SW 1271 (cell line): Measurements from ENCODE around the gene RAI14.
"Not testable (repeated sequence)": the region's sequence is repeated elsewhere in the genome, so short reads cannot be mapped to it uniquely, and the experiment has no call there.

ENCODE experiments used
- DNase-seq, 2 experiments: peaks; one replicate each; lab custom pipeline; 2025; lab: John Stamatoyannopoulos, UW

RAI14 gene

DNA sequence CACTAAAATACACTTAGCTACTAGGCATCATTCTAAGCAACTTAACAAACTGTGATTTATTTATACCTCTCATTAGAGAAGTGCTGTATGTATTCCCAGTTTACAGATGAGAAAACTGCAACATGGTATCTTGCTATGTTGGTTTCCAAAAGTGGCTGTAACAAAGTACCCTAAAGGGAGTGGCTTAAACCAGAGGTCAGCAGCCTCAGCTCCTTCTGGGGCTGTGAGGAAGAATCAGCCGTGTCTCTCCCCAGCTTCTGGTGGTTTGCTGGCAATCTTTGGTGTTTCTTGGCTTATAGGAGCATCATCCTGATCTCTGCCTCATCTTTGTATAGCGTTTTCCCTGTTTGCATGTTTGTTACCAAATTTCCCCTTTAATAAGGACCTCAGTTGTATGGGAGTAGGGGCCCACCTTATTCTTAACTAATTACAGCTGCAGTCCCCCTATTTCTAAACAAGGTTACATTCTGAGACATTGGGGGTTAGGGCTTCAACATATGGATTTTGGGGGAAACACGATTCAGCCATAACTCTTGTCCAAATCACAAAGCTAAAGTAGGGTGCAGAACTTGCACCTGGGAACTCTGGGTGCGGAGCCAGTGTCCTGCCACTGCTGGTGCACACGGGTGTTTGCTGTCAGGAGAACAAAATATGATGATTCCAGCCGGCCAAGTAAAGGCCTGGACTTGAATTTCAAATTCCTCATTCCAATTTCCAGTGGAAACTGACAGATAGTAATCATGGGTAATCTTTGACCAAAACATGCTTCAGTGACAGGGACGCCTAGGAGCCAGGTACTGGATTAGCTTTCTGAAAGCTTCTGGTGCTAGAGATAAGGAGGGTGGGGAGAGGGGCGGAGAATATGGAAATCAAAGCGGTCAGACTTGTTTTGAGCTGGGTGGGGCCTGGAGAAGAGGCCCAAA is 43.3 kb downstream of the RAI14 start:
- DNase-seq, result no peak

DNA sequence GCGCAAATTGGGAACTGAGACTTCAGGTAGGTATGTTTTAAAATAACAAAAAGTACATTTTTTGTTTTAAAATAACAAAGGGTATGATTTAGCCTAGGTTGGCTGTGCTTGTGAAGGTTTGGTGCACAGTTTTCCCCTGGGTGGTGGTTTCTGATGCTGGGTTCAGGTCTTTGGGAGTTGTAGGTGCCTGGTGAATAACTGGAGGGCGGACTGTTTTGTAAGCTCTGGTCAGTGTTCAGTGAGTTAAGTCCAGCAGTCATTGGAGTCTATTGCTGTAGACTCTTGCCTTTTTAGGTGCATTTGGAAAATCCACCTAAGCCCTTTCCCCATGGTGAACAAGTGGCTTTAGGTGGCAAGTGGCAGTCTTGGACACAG is 43.9 kb downstream of the RAI14 start:
- no peak for DNase-seq

DNA sequence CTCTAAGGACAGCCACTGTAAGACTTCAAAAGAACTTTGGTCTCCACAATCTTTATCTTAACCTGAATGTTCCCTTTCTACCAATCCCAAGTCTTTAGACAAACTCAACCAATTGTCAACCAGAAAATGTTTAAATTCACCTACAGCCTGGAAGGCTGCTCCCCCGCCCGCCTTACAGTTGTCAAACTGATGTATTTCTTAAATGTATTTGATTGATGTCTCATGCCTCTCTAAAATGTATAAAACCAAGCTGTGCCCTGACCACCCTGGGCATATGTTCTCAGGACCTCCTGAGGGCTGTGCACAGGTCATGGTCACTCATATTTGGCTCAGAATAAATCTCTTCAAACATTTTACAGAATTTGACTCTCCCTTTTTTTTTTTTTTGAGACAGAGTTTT is 45.3 kb downstream of the RAI14 start:
- DNase-seq, result not testable (repeated sequence)

DNA sequence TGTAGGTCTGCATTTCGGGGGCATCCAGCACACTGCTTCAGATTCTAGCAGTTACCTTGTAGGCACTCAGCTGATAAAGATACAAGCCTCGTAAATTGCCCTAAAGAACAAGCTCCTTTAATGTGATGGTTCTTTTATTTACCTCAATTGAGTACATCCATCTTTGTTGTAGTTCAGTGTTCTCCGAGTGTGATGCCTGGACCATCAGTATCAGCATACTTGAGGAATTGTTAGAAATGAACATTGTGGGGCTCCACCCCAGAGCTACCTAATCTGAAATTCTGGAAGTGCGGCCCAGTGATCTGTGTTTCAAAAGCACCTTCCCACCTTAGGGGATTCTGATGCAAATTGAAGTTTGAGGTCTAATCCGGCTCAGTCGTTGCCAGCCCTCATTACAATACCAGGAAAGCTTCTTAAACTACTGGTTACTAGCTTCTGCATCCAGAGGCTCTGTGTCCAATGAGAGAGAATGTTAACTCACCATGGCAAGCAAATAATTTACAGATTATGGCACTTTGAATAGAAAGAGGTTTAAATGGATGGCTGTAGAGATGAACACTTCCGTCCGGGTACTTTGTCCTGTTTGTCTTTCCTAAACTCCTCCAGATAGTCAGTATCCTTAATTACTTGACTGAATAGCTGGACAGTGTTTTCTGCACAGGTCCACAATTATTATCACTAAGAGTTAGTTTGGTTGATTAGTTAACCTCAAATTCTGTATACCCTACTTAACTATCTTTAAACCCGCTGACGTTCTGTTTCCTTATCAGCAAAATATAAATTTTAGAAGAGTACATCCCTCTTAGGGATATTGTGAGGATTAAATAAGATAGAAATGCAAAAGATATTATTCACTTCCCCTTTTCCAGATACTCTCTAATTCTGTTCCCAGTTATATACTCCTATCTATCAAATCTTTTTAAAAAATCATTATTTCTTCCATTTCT is 47.9 kb downstream of the RAI14 start:
- no peak for DNase-seq

DNA sequence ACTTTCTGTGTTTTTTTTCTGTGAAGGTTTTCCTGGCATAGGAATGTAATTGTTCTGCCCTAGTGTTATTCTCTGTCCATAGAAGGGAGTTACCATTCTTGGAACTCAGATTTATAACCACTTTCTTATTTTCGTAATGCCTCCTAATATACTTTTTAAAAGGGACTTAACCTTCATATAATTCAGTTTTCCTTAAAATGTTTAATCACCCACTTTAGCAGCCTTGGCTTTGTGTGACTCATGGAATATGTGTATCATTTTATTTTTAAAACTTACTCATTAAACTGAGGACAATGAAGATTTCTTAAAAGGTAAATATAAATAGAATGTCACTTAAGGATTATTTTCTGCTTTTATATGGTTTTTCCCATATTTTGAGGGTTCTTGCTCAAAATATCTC is 50.0 kb downstream of the RAI14 start:
- no peak for DNase-seq

DNA sequence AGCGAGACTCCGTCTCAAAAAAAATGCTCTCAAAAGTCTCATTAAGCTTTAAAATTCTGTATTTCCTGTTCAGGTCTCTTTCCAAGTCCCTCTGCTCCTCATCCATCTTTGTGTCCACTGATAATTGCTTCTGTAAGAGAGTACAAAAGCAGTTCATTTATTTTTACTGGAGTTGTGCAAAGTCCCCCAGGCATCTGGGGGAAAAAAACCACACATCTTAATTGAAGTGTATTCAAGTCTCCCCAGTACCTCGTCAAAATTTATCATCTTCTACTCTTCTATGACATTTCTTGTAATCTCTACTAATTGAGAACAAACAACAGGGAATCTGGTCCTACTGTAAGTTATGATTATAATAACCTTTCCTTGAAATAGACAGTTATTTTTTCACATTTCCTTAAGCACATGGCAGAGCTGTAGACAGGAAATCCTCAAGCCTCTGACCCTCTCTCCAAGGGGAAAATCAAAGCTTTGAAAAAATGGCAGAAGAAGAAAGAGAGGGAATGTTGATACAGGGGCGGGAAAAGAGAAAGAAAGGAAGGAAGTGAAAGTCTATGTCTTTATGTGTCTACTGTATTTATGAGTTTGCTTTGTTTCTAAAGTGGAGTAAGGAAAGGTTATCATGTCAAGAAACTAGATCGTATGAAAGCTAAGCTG is 51.5 kb downstream of the RAI14 start:
- no peak for DNase-seq

DNA sequence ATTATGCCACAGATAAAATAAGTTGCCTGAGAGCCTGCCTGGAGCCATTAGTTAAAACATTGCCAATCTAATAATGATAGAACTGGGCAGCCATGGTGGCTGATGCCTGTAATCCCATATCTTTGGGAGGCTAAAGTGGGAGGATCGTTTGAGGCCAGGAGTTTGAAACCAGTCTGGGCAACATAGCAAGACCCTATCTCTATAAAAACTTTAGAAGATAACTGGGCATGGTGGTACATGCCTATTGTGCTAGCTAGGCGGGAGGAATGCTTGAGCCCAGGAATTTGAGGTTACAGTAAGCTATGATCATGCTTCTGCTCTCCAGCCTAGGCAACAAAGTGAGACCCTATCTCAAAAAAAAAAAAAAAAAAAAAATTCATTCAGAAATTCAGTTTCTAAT is 52.6 kb downstream of the RAI14 start:
- no peak for DNase-seq

DNA sequence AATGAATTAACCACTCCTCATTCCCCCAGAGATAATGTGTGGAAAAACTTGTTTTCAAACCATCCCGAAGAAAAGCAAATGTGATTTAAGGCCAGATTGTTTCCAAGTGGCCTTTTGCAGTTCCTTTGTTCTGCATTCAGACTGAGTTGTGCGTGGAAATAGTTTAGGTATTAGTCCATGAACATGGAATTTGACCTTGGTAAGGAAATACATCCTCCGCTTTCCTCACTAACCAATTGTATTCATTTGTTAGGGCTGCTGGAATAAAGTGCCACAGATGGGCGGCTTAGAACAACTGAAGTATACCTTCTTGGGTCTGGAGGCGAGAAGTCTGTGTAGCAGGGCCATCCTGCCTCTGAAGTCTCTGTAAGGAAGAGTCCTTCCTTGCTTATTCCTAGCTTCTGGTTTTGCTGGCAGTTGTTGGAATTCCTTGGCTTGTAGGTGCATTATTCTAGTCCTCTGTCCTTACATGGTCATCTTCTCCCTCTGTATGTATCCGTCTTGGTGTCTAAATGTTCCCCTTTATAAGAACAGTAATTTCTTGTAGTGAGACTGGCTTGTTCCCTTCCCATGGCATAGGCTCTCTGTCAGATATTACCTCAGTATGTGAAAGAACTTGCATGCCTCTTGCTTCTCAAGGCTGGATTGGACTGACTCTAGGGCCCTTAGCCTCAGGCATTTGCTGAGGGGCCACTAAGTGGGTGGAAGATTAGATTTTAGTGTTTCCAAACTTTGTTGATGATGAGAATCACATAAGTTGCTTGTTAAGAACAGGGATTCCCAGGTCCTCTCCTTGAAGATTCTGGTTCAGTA is 53.9 kb downstream of the RAI14 start:
- DNase-seq, result peak; percentile 58 to 76

DNA sequence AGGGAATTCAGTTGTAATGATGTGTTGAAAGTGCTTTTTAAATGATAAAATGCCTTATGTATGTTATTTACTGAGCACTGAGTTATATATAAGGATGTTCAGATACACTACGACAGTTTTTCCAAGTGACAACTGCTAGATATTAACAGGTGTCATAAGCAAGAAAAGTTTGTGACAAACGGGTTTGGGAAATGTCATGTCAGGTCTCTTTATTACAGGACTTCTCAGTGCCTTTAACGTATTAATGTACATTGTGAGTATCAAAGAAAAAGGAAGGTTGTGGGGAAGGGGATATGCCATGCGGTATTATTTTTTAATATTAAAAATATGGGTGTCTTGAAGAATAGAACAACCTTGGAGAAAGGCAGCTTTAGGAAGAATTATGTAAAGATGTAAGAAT is 56.4 kb downstream of the RAI14 start:
- no peak for DNase-seq

DNA sequence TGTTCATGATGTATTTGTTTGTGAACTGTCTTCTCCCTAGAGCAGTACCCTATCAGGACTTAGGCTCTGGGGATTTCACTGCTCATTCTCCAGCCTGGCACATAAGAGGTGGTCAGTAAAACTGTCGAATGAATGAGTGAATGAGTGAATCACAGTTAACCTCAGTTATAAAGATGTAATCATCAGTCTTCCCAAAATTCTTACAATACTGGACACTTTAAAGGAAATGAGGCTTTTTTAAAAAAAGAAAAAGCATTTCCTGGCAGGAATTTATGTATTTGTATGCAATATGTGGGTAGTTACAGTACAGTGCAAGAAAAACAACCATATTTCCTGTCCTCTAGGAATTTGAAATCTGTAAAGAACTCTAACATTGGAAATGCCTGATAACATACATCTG is 59.6 kb downstream of the RAI14 start:
- peak in 1 of 2 experiments; percentile 30 for DNase-seq

DNA sequence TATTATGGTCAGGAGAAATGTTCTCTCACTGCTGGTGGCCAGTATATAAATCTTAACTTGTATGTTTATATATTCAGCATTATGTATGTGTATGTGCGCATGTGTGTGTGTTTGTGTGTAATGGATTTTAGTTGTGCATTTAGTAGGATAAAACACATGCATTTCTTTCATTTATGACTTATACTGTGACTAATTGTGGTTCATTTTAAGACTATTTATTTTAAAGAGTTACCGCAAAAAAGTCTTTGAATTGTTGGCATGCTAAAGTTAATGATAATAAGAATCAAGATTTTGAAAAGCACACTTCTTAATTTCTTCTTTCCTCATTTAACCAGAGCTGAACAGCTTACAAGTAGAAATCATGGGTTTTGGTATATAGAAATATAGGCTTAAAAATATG is 60.9 kb downstream of the RAI14 start:
- DNase-seq, result no peak

DNA sequence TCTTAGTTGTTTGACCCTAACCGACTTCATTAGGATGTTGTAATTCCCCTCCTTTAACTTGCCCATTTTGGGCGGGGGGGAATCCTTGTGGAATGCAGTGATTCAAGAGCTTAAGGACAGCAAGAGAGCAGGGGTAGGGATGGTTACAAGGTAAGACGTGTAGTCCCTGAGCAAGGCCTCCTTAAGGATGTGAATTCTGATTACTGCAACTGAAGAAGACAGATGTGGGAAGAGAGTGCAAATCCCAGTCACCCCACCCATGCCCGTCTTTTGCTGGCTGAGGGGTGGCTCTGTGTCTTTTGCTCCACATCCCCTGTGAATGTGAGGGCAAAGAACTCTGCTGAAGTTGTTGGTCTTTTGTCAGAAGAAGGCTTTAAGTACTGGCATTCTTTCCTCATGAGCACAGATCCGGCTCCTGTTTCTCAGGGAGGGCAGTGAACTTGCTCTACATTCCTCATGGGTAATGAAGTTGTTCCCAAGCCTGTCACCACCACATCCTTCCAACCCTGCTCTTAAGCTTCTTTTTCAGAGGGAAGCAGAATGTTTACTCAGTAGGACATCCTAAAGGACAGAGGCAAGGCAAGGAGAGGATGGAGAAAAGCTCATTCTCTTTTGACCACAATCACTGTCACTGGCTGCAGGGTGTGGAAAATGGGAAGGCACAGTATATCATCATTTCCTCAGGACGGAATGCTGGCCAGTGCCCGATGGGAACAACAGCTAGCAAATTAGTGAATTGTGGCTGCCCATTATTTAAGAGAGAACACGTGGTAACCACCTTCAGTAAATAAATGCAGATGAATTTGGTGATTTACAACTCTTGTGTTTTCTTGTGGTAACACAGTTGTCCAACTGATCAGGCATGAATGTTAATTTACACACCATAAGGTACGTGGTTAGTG is 61.5 kb downstream of the RAI14 start:
- peak; percentile 94 to 98 for DNase-seq

DNA sequence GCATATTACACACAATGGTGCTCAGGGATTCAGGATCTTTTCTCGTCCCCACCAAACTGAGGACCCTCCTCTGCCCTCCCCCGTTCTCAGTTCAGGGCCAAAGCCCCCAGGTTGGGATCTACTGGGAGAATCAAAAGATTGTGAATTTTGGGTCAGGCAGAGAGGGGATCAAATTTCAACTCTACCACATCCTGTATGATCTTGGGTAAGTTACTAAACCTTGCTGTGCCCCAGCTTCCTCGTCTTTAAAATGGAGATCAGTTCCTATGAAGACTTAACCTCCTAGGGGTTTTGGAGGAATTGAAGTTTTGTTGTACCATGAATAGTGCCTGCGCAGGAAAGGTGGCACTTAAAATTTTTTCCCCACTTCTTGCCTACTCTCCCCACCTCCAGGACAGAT is 62.4 kb downstream of the RAI14 start:
- no peak for DNase-seq

DNA sequence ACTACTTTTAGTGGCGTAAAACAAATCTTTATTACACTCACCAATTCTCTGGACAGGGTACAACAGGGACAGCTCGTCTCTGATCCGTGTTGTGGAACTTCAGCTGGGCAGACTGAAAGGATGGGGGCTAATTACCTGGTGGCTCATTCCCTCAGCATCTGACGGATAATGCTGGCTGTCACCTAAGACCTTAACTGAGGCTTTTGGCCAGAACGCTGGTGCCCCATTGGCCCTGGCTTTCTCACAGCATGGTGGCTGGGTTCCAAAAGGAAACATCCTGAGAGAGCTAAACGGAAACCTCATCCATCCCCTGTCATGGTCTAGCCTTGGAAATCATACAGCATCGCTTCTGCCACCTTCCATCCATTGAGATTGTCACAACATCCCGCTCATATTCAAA is 62.9 kb downstream of the RAI14 start:
- DNase-seq, result no peak

DNA sequence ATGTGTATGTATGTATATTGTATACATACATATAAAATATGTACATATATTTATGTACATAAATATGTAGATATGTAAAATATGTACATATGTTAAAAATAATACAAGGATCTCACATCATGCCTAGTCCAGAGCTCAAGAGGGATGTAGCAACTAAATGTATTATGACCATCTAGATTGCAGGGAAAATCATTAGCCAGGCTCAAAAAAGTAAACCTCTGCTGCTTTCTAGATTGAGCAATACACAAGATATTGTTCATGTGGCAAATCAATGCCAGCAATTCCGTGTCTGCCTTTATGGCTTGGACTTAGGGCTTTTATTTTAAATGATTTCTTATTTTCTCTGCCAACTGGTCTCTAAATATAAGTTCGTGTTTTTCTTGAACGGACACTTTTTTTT is 65.2 kb downstream of the RAI14 start:
- no peak for DNase-seq

DNA sequence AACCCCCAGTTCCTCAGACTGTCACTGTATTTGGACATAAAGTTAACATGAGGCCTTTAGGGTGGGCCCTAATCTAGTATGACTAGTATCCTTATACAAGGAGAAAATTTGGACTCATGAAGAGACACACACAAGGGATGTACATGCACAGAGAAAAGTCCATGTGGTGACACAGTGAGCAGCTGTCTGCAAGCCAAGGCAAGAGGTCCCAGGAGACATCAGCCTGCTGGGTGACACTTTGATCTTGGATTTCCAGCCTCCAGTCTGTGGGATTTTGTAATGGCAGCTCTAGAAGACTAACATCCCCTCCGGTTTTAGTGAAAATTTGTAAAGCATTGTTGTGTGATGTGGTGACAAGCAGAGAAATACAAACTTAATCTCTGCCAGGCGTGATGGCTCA is 66.1 kb downstream of the RAI14 start:
- DNase-seq, result no peak

DNA sequence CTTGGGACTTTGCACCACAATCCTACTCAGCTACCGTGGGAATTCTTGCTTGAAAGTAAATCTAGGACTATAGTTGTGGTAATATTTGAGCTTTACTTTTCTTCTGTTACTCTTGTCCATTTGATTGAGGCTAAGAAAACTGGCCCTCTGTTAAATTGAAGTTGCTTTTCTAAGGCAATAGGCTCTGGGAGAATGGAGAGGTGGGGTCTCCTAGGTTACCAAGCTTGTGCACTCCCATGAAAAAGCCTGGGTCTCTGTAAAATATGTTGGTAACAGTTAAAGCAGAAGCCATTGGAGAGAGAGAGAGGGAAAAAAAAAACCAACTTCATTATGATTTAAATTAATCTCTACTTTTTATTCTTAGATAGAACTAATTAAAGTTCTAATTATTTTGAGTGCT is 68.6 kb downstream of the RAI14 start:
- DNase-seq, result no peak

DNA sequence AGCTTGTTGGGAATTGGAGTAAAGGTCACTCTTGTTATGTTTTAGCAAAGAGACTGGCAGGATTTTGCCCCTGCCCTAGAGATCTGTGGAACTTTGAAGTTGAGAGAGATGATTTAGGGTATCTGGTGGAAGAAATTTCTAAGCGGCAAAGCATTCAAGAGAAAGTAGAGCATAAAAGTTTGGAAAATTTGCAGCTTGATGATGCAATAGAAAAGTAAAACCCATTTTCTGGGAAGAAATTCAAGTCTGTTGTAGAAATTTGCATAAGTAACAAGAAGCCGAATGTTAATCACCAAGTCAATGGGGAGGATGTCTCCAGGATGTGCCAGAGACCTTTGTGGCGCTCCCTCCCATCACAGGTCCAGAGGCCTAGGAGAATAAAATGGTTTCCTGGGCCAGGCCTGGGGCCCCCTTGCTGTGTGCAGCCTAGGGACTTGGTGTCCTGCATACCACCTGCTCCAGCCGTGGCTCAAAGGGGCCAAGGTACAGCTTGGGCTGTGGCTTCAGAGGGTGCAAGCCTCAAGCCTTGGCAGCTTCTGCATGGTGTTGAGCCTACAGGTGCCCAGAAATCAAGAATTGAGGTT is 71.1 kb downstream of the RAI14 start:
- not testable (repeated sequence) for DNase-seq

DNA sequence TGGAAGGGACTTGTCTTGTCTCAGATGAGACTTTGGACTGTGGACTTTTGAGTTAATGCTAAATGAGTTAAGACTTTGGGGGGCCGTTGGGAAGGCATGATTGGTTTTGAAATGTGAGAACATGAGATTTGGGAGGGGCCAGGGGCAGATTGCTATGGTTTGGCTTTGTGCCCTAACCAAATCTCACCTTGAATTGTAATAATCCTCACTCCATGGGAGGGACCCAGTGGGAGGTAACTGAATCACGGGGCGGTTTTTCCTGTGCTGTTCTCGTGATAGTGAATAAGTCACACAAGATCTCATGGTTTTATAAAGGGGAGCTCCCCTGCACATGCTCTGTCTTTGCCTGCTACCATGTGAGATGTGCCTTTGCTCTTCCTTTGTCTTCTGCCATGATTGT is 72.1 kb downstream of the RAI14 start:
- DNase-seq, result no peak
